Mesenchymal stem cell (in vitro differentiated cells and primary cell): ENCODE measurements around the gene MALSU1.

ENCODE experiments used
- DNase-seq: peaks from one replicate; pipeline ENCODE4 v3.0.0-alpha.2; 2013
- H2AFZ ChIP-seq: one replicate; pipeline ENCODE4 v1.6.1; 2013; ENCODE audit warnings: low read depth, mild to moderate bottlenecking, control low read depth, inconsistent platforms, low read length, moderate library complexity
- H2AK5ac ChIP-seq: 2 replicates; pipeline ENCODE4 v1.6.1; 2013; ENCODE audit warnings: low read length, moderate library complexity, mild to moderate bottlenecking, inconsistent platforms; ENCODE audit not compliant: severe bottlenecking
- H2BK120ac ChIP-seq: one replicate; pipeline ENCODE4 v1.6.1; 2013; ENCODE audit warnings: low read depth, mild to moderate bottlenecking, inconsistent platforms, low read length, moderate library complexity
- H2BK12ac ChIP-seq, 2 experiments: one replicate each; pipeline ENCODE4 v1.6.1; 2013; ENCODE audit warnings: inconsistent platforms in 2 of 2, low read length in 2 of 2, mild to moderate bottlenecking in 2 of 2, moderate library complexity in 2 of 2, control low read depth in 1 of 2
- H2BK15ac ChIP-seq: one replicate; pipeline ENCODE4 v1.6.1; 2013; ENCODE audit warnings: mild to moderate bottlenecking, low read depth, inconsistent platforms; ENCODE audit not compliant: poor library complexity, severe bottlenecking
- H2BK5ac ChIP-seq: 2 replicates; pipeline ENCODE4 v1.6.1; 2013; ENCODE audit warnings: low read depth, mild to moderate bottlenecking, low read length, control low read depth, inconsistent platforms; ENCODE audit not compliant: poor library complexity, severe bottlenecking
- H3K14ac ChIP-seq, 2 experiments: one replicate each; pipeline ENCODE4 v1.6.1; 2013; ENCODE audit warnings: inconsistent platforms in 2 of 2, low read length in 2 of 2, control low read depth in 1 of 2, mild to moderate bottlenecking in 1 of 2, moderate library complexity in 1 of 2
- H3K18ac ChIP-seq, 2 experiments: one replicate each; pipeline ENCODE4 v1.6.1; 2013; ENCODE audit warnings: inconsistent platforms in 2 of 2, low read length in 2 of 2, control low read depth in 1 of 2, low read depth in 1 of 2, mild to moderate bottlenecking in 1 of 2
- H3K23ac ChIP-seq, 2 experiments: one replicate each; pipeline ENCODE4 v1.6.1; 2013; ENCODE audit warnings: inconsistent platforms in 2 of 2, low read length in 2 of 2, mild to moderate bottlenecking in 2 of 2, moderate library complexity in 2 of 2, control low read depth in 1 of 2
- H3K27ac ChIP-seq: 2 replicates; pipeline ENCODE4 v1.5.1; 2013; ENCODE audit warnings: mild to moderate bottlenecking, moderate library complexity, low read length, control low read depth, inconsistent platforms; ENCODE audit not compliant: poor library complexity, severe bottlenecking
- H3K27me3 ChIP-seq, 2 experiments: 2 replicates each; pipeline versions ENCODE4 v1.6.1 to v1.7.0; 2013; ENCODE audit warnings: low read length in 2 of 2, mild to moderate bottlenecking in 2 of 2, moderate library complexity in 2 of 2, control low read depth in 1 of 2, inconsistent platforms in 1 of 2; ENCODE audit not compliant: control insufficient read depth in 1 of 2, insufficient read depth in 1 of 2
- H3K36me3 ChIP-seq, 2 experiments: 2 replicates each; pipeline versions ENCODE4 v1.6.1 to v1.7.0; 2013; ENCODE audit warnings: low read length in 2 of 2, control low read depth in 1 of 2, inconsistent platforms in 1 of 2, low read depth in 1 of 2, mild to moderate bottlenecking in 1 of 2; ENCODE audit not compliant: insufficient read depth in 2 of 2, control insufficient read depth in 1 of 2
- H3K4ac ChIP-seq, 2 experiments: one replicate each; pipeline ENCODE4 v1.6.1; 2013; ENCODE audit warnings: inconsistent platforms in 2 of 2, low read length in 2 of 2, mild to moderate bottlenecking in 2 of 2, moderate library complexity in 2 of 2, control low read depth in 1 of 2, low read depth in 1 of 2
- H3K4me1 ChIP-seq: 2 replicates; pipeline ENCODE4 v1.6.1; 2013; ENCODE audit warnings: low read depth, low read length, control low read depth; ENCODE audit not compliant: control insufficient read depth, insufficient read depth
- H3K4me2 ChIP-seq: 2 replicates; pipeline ENCODE4 v1.6.1; 2013; ENCODE audit warnings: low read length, mild to moderate bottlenecking, inconsistent platforms; ENCODE audit not compliant: poor library complexity, severe bottlenecking
- H3K4me3 ChIP-seq, 2 experiments: 2 replicates each; pipeline versions ENCODE4 v1.5.1 to v1.7.0; 2013; ENCODE audit warnings: low read length in 2 of 2, mild to moderate bottlenecking in 2 of 2, control low read depth in 1 of 2, low read depth in 1 of 2; ENCODE audit not compliant: insufficient read depth in 1 of 2
- H3K79me1 ChIP-seq: replicated peaks from 2 replicates; pipeline ENCODE4 v1.6.1; 2013; ENCODE audit warnings: mild to moderate bottlenecking, control low read depth, low read length, inconsistent platforms; ENCODE audit not compliant: poor library complexity, severe bottlenecking
- H3K9ac ChIP-seq: 2 replicates; pipeline ENCODE4 v1.7.0; 2013; ENCODE audit warnings: mild to moderate bottlenecking, low read length, moderate library complexity
- H3K9me3 ChIP-seq: 2 replicates; pipeline ENCODE4 v1.7.0; 2013; ENCODE audit warnings: mild to moderate bottlenecking, low read length; ENCODE audit not compliant: control insufficient read depth
- H4K8ac ChIP-seq: one replicate; pipeline ENCODE4 v1.6.1; 2013; ENCODE audit warnings: inconsistent platforms, mild to moderate bottlenecking, low read length, moderate library complexity
- H4K91ac ChIP-seq: one replicate; pipeline ENCODE4 v1.6.1; 2013; ENCODE audit warnings: mild to moderate bottlenecking, low read length, inconsistent platforms
- WGBS: methylation state at CpG from one replicate; pipeline ENCODE4 v1.1.7; 2013; ENCODE audit warnings: mixed read lengths; 5-methylcytosine and 5-hydroxymethylcytosine counted together

MALSU1 gene

DNA sequence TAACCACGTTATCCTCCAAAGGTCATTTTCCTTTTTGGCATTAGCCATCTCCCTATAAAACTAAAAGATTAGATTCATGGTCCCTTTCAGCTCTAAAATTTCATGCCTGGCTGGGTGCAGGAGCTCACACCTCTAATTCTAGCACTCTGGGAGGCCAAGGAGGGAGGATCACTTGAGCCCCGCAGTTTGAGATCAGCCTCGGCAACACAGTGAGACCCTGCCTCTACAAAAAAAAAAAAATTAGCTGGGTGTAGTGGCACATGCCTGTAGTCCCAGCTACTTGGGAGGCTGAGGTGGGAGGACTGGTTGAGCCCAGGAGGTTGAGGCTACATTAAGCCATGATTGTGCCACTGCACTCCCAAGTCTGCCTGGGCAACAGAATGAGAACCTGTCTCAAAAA lies 57.0 kb downstream of the MALSU1 start:
- Histone ChIP-seq H2BK15ac (no peak overlapping the region), H2BK5ac (no peak overlapping the region), H3K9ac (no peak overlapping the region), H2AK5ac (no peak overlapping the region), H3K23ac (no peak overlapping the region), H3K4me2 (no peak overlapping the region), H3K4ac (no peak overlapping the region), H2AFZ (no peak overlapping the region), H3K36me3 (no peaks in the 10 kb centered on the region), H2BK12ac (no peak overlapping the region), H2BK120ac (no peak overlapping the region), H3K27me3 (no peaks in the 10 kb centered on the region), H3K18ac (no peak overlapping the region), H4K91ac (no peak overlapping the region), H3K4me3 (no peak overlapping the region), H3K79me1 (peaks cover 19% of the 10 kb centered on the region), H4K8ac (no peak overlapping the region), H3K4me1 (peaks cover 6% of the 10 kb centered on the region), H3K27ac (no peak overlapping the region), H3K14ac (no peak overlapping the region), H3K9me3 (no peaks in the 10 kb centered on the region)
- DNase-seq, result no peak
- 97% methylated on average over 3 of the region's 3 CpGs for WGBS

GRCh38 chr7:23356726-23357125 lies 57.6 kb downstream of the MALSU1 start:
- Histone ChIP-seq H2BK120ac (no peak overlapping the region), H3K18ac (no peak overlapping the region), H4K8ac (no peak overlapping the region), H2AFZ (no peak overlapping the region), H2BK12ac (no peak overlapping the region), H3K14ac (no peak overlapping the region), H3K36me3 (no peaks in the 10 kb centered on the region), H3K4me2 (no peak overlapping the region), H3K4me1 (peaks cover 6% of the 10 kb centered on the region), H2AK5ac (no peak overlapping the region), H3K9me3 (no peaks in the 10 kb centered on the region), H3K27ac (peak overlapping the region; percentile 47), H3K79me1 (peaks cover 16% of the 10 kb centered on the region), H2BK5ac (no peak overlapping the region), H3K27me3 (no peaks in the 10 kb centered on the region), H4K91ac (no peak overlapping the region), H3K4ac (no peak overlapping the region), H3K23ac (no peak overlapping the region), H3K4me3 (no peak overlapping the region), H2BK15ac (no peak overlapping the region), H3K9ac (no peak overlapping the region)
- peak; percentile 68 for DNase-seq
- 80% methylated on average over 1 of the region's 3 CpGs for WGBS

DNA sequence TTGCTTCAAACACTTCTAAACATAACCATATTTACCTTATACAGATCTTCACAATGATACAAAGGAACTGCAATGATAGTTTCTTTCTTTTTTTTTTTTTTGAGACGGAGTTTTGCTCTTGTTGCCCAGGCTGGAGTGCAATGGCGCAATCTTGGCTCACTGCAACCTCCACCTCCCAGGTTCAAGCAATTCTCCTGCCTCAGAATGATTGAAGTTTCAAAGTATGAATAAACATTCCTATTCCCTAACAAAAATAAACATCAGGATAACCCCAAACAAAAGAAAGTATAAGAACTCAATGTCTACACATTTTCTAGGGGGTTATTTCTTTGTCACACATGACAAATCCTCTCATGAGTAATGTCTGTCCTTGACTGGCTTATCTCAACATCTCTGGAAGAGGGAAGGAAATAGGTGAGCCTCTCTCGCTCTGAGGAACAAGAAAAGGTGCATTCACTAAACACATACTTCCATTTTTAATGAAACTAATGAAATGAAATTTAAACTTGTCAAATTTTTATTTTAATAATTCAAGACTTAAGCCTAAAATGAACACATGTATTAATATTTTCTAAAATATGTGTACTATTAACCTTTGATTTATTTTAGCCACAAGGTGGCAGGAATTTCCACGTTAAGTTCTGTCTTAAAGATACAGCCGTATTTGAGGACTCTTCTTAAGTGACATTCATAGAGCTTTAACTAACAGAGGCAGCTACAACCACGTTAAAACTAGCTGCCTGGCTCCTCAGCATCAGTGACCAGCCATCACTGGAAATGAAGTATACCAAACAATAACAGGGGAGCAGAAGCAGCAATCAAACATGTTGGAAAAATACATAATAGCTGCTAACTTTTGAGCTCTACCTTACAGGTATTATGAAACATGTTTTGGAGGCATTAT lies 58.3 kb downstream of the MALSU1 start:
- Histone ChIP-seq H2BK120ac (no peak overlapping the region), H3K4me1 (peaks cover 6% of the 10 kb centered on the region), H3K23ac (no peak overlapping the region), H3K36me3 (no peaks in the 10 kb centered on the region), H3K27ac (peak overlapping the region; percentile 56), H3K9ac (no peak overlapping the region), H3K14ac (no peak overlapping the region), H3K79me1 (peaks cover 18% of the 10 kb centered on the region), H3K9me3 (no peaks in the 10 kb centered on the region), H3K4me2 (no peak overlapping the region), H2AK5ac (no peak overlapping the region), H4K8ac (no peak overlapping the region), H3K18ac (no peak overlapping the region), H2BK15ac (no peak overlapping the region), H2BK5ac (no peak overlapping the region), H3K27me3 (no peaks in the 10 kb centered on the region), H4K91ac (no peak overlapping the region), H3K4ac (no peak overlapping the region), H2BK12ac (no peak overlapping the region), H3K4me3 (no peak overlapping the region), H2AFZ (no peak overlapping the region)
- 21% methylated on average over 5 of the region's 6 CpGs for WGBS
- peak; percentile 63 for DNase-seq

DNA sequence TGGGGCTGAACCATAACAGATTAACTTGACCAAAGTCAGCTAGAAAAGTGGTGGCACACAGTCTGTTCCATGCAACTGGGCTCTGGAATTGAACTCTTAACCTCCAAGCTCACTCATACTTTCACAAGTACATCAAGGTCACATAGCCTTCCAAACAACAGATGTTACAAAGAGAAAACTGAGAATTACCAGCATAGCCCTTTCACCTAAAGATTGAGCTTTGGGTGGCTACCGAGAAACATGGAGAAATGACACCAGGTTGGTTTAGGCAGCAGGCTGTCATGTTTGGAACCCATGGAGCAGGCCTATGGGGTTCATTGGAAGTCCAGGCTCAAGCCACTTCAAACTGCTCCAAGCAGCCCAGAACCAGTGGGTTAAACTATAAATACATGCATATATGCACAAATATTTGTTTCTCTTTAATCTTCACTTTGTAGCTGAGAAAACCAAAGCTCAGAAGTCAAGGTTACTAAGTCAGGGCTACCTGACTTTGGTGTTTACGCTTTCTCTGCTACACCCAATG lies 59.1 kb downstream of the MALSU1 start:
- H4K91ac ChIP-seq, result no peak overlapping the region
- no peak overlapping the region for H4K8ac ChIP-seq
- no peak overlapping the region for H2BK120ac ChIP-seq
- no peaks in the 10 kb centered on the region for H3K36me3 ChIP-seq
- no peak overlapping the region for H3K4me2 ChIP-seq
- H3K9me3 ChIP-seq, result no peaks in the 10 kb centered on the region
- H3K4me1 ChIP-seq, result peaks cover 4% of the 10 kb centered on the region
- H2BK5ac ChIP-seq, result no peak overlapping the region
- H2BK15ac ChIP-seq, result no peak overlapping the region
- peaks cover 20% of the 10 kb centered on the region for H3K79me1 ChIP-seq
- no peak overlapping the region for H3K4ac ChIP-seq
- H3K4me3 ChIP-seq, result no peak overlapping the region
- H3K27ac ChIP-seq, result peak overlapping the region; percentile 44
- H3K14ac ChIP-seq, result no peak overlapping the region
- 99% methylated on average over 2 of the region's 2 CpGs for WGBS
- DNase-seq, result no peak
- H3K18ac ChIP-seq, result no peak overlapping the region
- peak overlapping the region; percentile 35 for H2AK5ac ChIP-seq
- H3K27me3 ChIP-seq, result no peaks in the 10 kb centered on the region
- H3K23ac ChIP-seq, result no peak overlapping the region
- no peak overlapping the region for H3K9ac ChIP-seq
- no peak overlapping the region for H2BK12ac ChIP-seq
- H2AFZ ChIP-seq, result no peak overlapping the region
